ENCODE measurements around the gene MAML3. TPM values are rescaled to one million over a fixed set of nuclear protein-coding genes. Genes with fewer than 3 reads are reported as not detected.

MAML3 gene
- total and polyA plus RNA-seq, 3 experiments from 2014 or later = 0.44 to 0.57 (median 0.52) TPM

- Mint-ChIP-seq H3K4me3 (no peak overlapping the region), H3K27ac (no peak overlapping the region), H3K4me1 (no peaks in the 10 kb centered on the region), H3K9me3 (no peaks in the 10 kb centered on the region), H3K36me3 (peaks cover 0 to 6% (median 4%) of the 10 kb centered on the region in 3 donors), H3K27me3 (peaks cover 4 to 24% of the 10 kb centered on the region in 2 donors)
- ChIA-PET POLR2A (no interaction called here), CTCF (no interaction called here)
- no peak for DNase-seq
- H3K27me3 ChIP-seq (ENCODE audit: insufficient read depth, low read length, poor library complexity, severe bottlenecking) = peaks cover 3% of the 10 kb centered on the region
- H3K4me3 ChIP-seq (ENCODE audit: low read length) = no peak overlapping the region
- H3K36me3 ChIP-seq (ENCODE audit: insufficient read depth, low read length) = no peaks in the 10 kb centered on the region
- no peaks in the 10 kb centered on the region for H3K4me1 ChIP-seq (ENCODE audit: insufficient read depth, low read length)
- H3K27ac ChIP-seq (ENCODE audit: low read depth, low read length) = no peak overlapping the region
- H3K9me3 ChIP-seq (ENCODE audit: low read length) = no peaks in the 10 kb centered on the region
These were observed 425.1 kb downstream of the MAML3 start for GRCh38 chr4:139728840-139729239.

GRCh38 chr4:139728146-139728545 is 425.8 kb downstream of the MAML3 start:
- ChIA-PET POLR2A (no interaction called here), CTCF (no interaction called here)
- Histone ChIP-seq H3K9me3 (ENCODE audit: low read length) (no peaks in the 10 kb centered on the region), H3K36me3 (ENCODE audit: insufficient read depth, low read length) (no peaks in the 10 kb centered on the region), H3K4me3 (ENCODE audit: low read length) (no peak overlapping the region), H3K27ac (ENCODE audit: low read depth, low read length) (no peak overlapping the region), H3K27me3 (ENCODE audit: insufficient read depth, low read length, poor library complexity, severe bottlenecking) (no peaks in the 10 kb centered on the region), H3K4me1 (ENCODE audit: insufficient read depth, low read length) (no peaks in the 10 kb centered on the region)
- Mint-ChIP-seq H3K27me3 (peaks cover 4 to 20% of the 10 kb centered on the region in 2 donors), H3K27ac (peak overlapping the region in 1 of 8 donors; percentile 67), H3K36me3 (peaks cover 0 to 6% (median 4%) of the 10 kb centered on the region in 3 donors), H3K9me3 (no peaks in the 10 kb centered on the region), H3K4me1 (no peaks in the 10 kb centered on the region), H3K4me3 (no peak overlapping the region)
- no peak for DNase-seq

- Mint-ChIP-seq H3K9me3 (no peaks in the 10 kb centered on the region), H3K4me1 (no peaks in the 10 kb centered on the region), H3K4me3 (no peak overlapping the region), H3K27me3 (peaks cover 3 to 10% of the 10 kb centered on the region in 2 donors), H3K36me3 (peaks cover 0 to 6% (median 4%) of the 10 kb centered on the region in 3 donors), H3K27ac (no peak overlapping the region)
- H3K9me3 ChIP-seq (ENCODE audit: low read length) = no peaks in the 10 kb centered on the region
- ChIA-PET CTCF (no interaction called here), POLR2A (no interaction called here)
- no peak for DNase-seq
- no peaks in the 10 kb centered on the region for H3K36me3 ChIP-seq (ENCODE audit: insufficient read depth, low read length)
- H3K4me3 ChIP-seq (ENCODE audit: low read length) = no peak overlapping the region
- H3K27me3 ChIP-seq (ENCODE audit: insufficient read depth, low read length, poor library complexity, severe bottlenecking) = no peaks in the 10 kb centered on the region
- no peaks in the 10 kb centered on the region for H3K4me1 ChIP-seq (ENCODE audit: insufficient read depth, low read length)
- no peak overlapping the region for H3K27ac ChIP-seq (ENCODE audit: low read depth, low read length)
These were observed 427.4 kb downstream of the MAML3 start for GRCh38 chr4:139726615-139727014.

- Histone ChIP-seq H3K27ac (ENCODE audit: low read depth, low read length) (no peak overlapping the region), H3K27me3 (ENCODE audit: insufficient read depth, low read length, poor library complexity, severe bottlenecking) (no peaks in the 10 kb centered on the region), H3K4me3 (ENCODE audit: low read length) (no peak overlapping the region), H3K36me3 (ENCODE audit: insufficient read depth, low read length) (no peaks in the 10 kb centered on the region), H3K4me1 (ENCODE audit: insufficient read depth, low read length) (no peaks in the 10 kb centered on the region), H3K9me3 (ENCODE audit: low read length) (no peaks in the 10 kb centered on the region)
- H3K36me3 Mint-ChIP-seq = peaks cover 0 to 6% (median 4%) of the 10 kb centered on the region in 3 donors
- DNase-seq = no peak
- no peaks in the 10 kb centered on the region for H3K9me3 Mint-ChIP-seq
- no peak overlapping the region for H3K27ac Mint-ChIP-seq
- no peaks in the 10 kb centered on the region for H3K27me3 Mint-ChIP-seq
- ChIA-PET POLR2A (no interaction called here), CTCF (no interaction called here)
- H3K4me3 Mint-ChIP-seq = no peak overlapping the region
- no peaks in the 10 kb centered on the region for H3K4me1 Mint-ChIP-seq
These were observed 428.7 kb downstream of the MAML3 start for GRCh38 chr4:139725236-139725635.

GRCh38 chr4:139721789-139722188 is 432.2 kb downstream of the MAML3 start:
- POLR2A ChIA-PET = no interaction called here
- H3K27ac ChIP-seq (ENCODE audit: low read depth, low read length) = no peak overlapping the region
- Mint-ChIP-seq H3K9me3 (no peaks in the 10 kb centered on the region), H3K4me1 (no peaks in the 10 kb centered on the region), H3K4me3 (no peak overlapping the region), H3K27ac (no peak overlapping the region), H3K36me3 (peaks cover 0 to 6% (median 0%) of the 10 kb centered on the region in 3 donors), H3K27me3 (no peaks in the 10 kb centered on the region)
- no peak overlapping the region for H3K4me3 ChIP-seq (ENCODE audit: low read length)
- no peaks in the 10 kb centered on the region for H3K4me1 ChIP-seq (ENCODE audit: insufficient read depth, low read length)
- no peaks in the 10 kb centered on the region for H3K9me3 ChIP-seq (ENCODE audit: low read length)
- no peaks in the 10 kb centered on the region for H3K36me3 ChIP-seq (ENCODE audit: insufficient read depth, low read length)
- no peak for DNase-seq
- CTCF ChIA-PET = no interaction called here
- no peaks in the 10 kb centered on the region for H3K27me3 ChIP-seq (ENCODE audit: insufficient read depth, low read length, poor library complexity, severe bottlenecking)

- Mint-ChIP-seq H3K36me3 (peaks cover 0 to 6% (median 0%) of the 10 kb centered on the region in 3 donors), H3K27ac (no peak overlapping the region), H3K27me3 (no peaks in the 10 kb centered on the region), H3K4me3 (no peak overlapping the region), H3K9me3 (no peaks in the 10 kb centered on the region), H3K4me1 (no peaks in the 10 kb centered on the region)
- Histone ChIP-seq H3K4me1 (ENCODE audit: insufficient read depth, low read length) (no peaks in the 10 kb centered on the region), H3K36me3 (ENCODE audit: insufficient read depth, low read length) (no peaks in the 10 kb centered on the region), H3K9me3 (ENCODE audit: low read length) (no peaks in the 10 kb centered on the region), H3K27me3 (ENCODE audit: insufficient read depth, low read length, poor library complexity, severe bottlenecking) (no peaks in the 10 kb centered on the region), H3K4me3 (ENCODE audit: low read length) (no peak overlapping the region), H3K27ac (ENCODE audit: low read depth, low read length) (no peak overlapping the region)
- CTCF ChIA-PET = no interaction called here
- no peak for DNase-seq
- POLR2A ChIA-PET = no interaction called here
These were observed 433.2 kb downstream of the MAML3 start for GRCh38 chr4:139720806-139721205.

GRCh38 chr4:139719381-139720101 is 434.4 kb downstream of the MAML3 start:
- no peak overlapping the region for H3K27ac ChIP-seq (ENCODE audit: low read depth, low read length)
- ChIA-PET CTCF (interaction anchor here (1.1 kb wide), 1 partner anchor 10 kb away, joined by 3 read pairs; no protein-coding TSS in a partner anchor), POLR2A (no interaction called here)
- Mint-ChIP-seq H3K4me3 (no peak overlapping the region), H3K27ac (no peak overlapping the region), H3K27me3 (no peaks in the 10 kb centered on the region), H3K36me3 (peaks cover 0 to 2% (median 0%) of the 10 kb centered on the region in 3 donors), H3K4me1 (no peaks in the 10 kb centered on the region), H3K9me3 (no peaks in the 10 kb centered on the region)
- H3K27me3 ChIP-seq (ENCODE audit: insufficient read depth, low read length, poor library complexity, severe bottlenecking) = no peaks in the 10 kb centered on the region
- no peaks in the 10 kb centered on the region for H3K36me3 ChIP-seq (ENCODE audit: insufficient read depth, low read length)
- no peaks in the 10 kb centered on the region for H3K4me1 ChIP-seq (ENCODE audit: insufficient read depth, low read length)
- DNase-seq = no peak
- H3K4me3 ChIP-seq (ENCODE audit: low read length) = no peak overlapping the region
- H3K9me3 ChIP-seq (ENCODE audit: low read length) = no peaks in the 10 kb centered on the region

- no peak overlapping the region for H3K27ac ChIP-seq (ENCODE audit: low read depth, low read length)
- no peak overlapping the region for H3K27ac Mint-ChIP-seq
- H3K4me3 Mint-ChIP-seq = no peak overlapping the region
- H3K36me3 Mint-ChIP-seq = peaks cover 0 to 2% (median 0%) of the 10 kb centered on the region in 3 donors
- no peaks in the 10 kb centered on the region for H3K9me3 ChIP-seq (ENCODE audit: low read length)
- ChIA-PET CTCF (interaction anchor here (0.6 to 1.1 kb wide), 2 partner anchors 9 to 30 kb away, joined by 3 read pairs; no protein-coding TSS in a partner anchor), POLR2A (no interaction called here)
- no peaks in the 10 kb centered on the region for H3K36me3 ChIP-seq (ENCODE audit: insufficient read depth, low read length)
- H3K4me1 ChIP-seq (ENCODE audit: insufficient read depth, low read length) = no peaks in the 10 kb centered on the region
- no peaks in the 10 kb centered on the region for H3K27me3 ChIP-seq (ENCODE audit: insufficient read depth, low read length, poor library complexity, severe bottlenecking)
- no peak for DNase-seq
- no peaks in the 10 kb centered on the region for H3K9me3 Mint-ChIP-seq
- no peaks in the 10 kb centered on the region for H3K4me1 Mint-ChIP-seq
- no peak overlapping the region for H3K4me3 ChIP-seq (ENCODE audit: low read length)
- H3K27me3 Mint-ChIP-seq = no peaks in the 10 kb centered on the region
These were observed 435.2 kb downstream of the MAML3 start for GRCh38 chr4:139718833-139719232.

All from CD8-positive, alpha-beta memory T cell (primary cell).